Kidney tubule cell (primary cell): ENCODE measurements around the gene RBM7.

Experiments used
- DNase-seq: peaks from one replicate; pipeline ENCODE4 v3.0.0-alpha.2; 2018; ENCODE audit warnings: low spot score

RBM7 gene, protein sequence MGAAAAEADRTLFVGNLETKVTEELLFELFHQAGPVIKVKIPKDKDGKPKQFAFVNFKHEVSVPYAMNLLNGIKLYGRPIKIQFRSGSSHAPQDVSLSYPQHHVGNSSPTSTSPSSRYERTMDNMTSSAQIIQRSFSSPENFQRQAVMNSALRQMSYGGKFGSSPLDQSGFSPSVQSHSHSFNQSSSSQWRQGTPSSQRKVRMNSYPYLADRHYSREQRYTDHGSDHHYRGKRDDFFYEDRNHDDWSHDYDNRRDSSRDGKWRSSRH

DNA sequence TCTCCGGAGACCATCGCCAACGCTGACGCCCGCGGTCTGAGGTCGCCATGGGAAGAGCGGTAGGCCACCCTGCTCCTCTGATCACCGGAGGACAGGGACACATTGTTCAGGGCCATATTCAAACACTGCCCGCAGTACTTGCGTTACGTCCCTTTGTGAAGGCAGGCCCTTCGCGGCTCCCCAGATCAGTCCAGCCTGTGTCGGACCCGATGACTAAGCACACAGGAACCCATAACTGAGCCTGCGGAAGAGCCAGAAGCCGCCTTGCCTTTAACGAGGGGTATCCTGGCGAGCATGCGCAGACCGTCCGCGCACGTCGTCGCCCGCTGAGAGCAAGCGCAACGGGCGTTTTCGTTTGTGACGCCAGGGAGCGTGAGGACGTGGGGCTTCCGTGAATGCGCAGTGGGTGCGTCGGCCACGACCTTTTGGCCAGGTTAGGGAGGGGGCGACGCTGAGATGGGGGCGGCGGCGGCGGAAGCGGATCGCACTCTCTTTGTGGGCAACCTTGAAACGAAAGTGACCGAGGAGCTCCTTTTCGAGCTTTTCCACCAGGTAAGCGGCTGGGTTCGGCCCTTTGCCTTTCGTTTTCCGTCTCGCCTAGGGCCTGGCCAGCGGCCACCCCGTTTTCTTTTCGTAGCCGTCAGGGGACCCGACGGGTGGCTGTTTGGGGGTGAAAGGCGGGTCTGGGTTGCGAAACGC is at the start of gene RBM7, which contains the start of gene C11orf71:
Gene RBM7 (plus strand): TSS at position 451 of the 699 bp plus-strand sequence. CDS start 6 bp downstream, at position 457.
Gene C11orf71 (minus strand): TSS at position 296 of the 699 bp plus-strand sequence. CDS start 180 bp downstream, at position 116.
- DNase-seq, result peak; percentile 100

DNA sequence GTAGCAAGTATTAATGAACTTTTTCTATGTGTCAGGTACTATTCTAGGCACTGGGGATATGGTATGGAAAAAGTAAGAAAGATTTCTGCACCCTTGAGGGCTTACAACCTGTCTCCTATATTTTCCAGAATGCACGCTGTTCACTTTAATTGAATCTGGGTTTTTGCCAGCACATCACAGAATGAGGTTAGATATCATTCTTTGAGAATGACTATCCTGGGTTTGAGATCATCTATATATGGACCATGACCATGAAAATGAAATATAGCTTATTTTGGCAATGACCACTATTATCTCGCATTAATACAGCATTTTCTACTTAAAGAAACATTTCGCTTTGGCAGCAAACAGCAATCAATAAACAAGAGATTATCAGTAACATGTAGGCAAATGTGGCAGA is 47.0 kb upstream of the RBM7 start:
- no peak for DNase-seq

DNA sequence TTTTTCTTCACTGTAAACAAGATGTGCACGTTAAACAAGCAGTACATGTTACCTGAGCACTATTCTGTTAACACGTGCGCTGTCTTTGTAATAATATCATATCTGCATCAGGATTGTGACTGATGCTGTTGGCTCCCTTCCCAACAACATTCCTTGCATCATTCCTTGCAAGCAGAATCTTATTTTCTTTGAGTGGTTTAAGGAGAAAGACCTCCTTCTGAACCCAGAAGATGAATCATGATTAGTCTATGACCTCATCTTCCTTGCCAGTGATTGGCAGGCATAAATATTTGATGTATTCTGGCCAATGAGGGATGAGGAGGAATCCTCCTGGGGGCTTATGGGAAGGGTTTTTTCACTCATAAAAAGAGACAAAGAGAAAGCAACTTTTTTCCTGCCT is 46.4 kb upstream of the RBM7 start:
- DNase-seq, result peak; percentile 93

DNA sequence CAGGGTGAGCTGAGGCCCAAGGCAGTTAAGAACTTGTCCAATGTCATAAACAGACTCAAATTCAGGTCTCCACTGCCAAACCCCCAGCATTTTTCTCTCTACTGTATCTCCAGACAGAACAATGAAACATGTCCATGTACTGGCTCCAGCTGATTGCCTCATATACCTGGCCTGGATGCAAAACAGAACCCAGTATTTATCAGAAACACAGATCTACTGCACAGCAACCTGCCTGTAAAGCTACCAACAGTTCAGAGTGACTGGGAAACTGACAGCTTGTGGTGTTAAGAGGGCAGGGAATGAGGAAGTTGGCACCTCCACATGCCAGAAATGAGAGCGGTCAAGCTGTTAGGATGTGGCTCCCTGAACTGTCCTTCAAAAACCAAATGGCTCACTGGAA is 41.8 kb upstream of the RBM7 start:
- peak; percentile 72 for DNase-seq

DNA sequence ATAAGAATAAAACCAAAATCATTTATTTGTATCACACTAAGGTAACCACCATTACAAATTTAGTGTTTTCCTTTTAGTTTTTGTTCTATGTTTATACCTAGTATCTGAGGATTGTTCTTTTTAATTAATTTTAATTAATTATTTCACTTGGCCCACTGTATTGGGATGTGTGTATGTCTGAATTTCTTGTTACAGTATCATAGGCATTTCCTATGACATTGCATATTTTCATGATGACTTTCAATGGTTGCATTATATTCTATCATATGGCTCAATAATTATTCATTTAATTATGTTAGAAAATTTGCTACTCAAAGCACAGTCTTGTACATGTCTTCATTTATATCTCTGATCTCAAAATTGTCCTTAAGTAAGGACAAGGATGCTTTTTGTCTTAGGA is 41.1 kb upstream of the RBM7 start:
- no peak for DNase-seq

DNA sequence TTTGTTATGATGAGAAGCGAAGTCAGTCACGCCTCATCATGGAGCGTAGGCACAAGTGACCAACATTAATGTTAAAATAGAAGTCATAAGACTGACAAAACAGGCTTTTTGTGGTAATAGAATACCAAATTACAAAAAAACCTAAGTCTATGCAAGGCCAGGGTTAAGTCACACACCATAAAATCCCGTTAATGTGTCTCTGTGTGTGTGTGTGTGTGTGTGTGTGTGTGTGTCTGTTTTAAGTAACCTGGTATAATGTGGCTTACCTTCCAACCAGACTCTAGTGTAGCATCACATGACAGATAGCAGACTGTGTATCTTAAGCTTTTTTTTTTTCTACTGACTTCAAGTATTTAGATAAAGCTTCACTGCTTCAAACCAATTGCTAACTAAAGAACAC is 38.1 kb upstream of the RBM7 start:
- DNase-seq, result no peak

DNA sequence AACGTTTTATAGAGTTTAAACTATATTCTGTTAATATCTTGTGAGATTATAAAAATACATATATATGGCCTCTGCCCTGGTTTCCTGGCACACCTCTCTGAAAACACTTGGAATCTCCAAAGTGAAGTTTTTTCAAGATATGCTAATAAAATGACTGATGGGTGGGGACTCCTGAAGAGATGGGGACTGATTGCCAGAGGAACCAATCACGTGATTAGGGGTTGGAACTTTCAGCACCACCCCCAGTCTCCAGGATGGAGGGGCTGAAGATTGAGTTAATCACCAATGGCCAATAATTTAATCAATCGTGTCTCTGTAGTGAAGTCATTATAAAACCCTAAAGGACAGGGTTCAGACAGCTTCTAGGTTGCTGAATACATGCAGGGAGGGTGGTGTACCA is 37.5 kb upstream of the RBM7 start:
- DNase-seq, result no peak

DNA sequence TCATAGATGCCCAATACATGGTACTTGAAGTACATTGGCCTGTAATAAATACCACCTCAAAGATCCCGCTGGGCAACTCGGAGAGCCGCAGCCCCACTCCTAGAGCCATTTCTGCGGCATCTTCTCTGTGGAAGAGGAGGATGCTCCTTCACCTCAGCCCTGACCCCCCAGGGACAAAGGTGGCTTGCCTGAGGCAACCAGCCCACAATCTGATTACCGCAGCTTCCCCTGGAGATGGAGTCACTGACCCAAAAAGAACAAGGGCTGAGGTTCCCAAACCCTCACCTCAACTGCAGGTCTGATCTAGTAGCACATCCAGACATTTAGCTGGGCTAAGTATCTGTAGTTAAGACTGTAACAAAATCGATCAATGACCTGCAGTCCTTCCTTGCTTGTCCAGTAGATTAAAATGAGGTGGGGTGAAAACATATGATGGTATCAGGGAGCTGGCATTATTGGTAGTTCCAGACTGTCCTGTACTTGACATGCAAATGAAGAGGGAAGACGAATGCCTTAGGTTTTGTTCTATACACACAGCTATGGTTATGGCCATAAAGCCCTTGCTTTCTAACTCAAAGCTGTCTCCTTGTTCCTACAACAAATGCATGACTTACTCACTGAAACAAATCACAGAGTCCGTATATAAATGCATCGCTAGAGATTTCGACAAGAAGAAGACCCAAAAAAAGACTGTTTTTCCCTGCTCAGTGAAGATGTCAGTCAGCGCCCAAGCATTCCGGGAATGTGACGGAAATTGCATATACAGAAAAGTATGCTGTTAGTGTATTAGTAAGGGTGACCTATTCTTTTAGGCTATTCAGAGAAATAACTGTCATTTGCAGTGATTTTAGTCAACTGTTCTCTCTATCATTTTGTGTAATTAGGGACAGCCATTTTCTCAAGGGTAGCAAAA is 33.9 kb upstream of the RBM7 start:
- peak; percentile 71 for DNase-seq

DNA sequence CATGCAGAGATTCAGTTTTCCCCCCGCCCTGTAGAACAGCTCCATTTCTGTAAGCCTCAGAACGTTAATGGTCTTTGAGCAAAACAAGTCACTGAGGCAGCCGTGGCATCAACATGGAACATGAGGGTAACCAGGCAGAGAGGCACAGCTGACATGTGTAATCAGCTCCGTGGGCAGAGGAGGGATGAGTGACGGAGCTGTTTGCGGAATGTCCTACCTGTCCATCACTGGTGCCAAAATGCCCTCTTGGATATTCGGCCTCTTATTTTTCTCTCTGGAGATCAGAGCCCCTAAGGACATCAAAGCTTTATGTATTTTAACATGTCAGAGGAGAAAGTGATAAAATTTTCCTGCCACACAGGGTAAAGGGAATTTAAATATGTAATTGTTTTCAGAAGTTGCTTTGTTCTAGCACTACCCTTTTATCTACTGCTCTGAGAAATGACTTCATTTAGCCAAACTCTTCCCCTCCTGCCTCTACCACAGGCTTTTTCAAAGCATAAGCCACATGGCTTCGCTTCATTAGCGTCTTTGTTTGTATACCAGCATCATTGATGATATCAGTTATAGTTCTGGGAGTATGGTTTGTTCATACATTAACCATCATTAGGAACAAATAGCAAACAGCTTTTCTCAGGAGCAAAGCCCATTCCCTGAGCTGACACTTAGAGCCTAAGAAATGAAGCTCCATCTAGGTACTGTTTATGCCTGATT is 33.1 kb upstream of the RBM7 start:
- DNase-seq, result no peak

DNA sequence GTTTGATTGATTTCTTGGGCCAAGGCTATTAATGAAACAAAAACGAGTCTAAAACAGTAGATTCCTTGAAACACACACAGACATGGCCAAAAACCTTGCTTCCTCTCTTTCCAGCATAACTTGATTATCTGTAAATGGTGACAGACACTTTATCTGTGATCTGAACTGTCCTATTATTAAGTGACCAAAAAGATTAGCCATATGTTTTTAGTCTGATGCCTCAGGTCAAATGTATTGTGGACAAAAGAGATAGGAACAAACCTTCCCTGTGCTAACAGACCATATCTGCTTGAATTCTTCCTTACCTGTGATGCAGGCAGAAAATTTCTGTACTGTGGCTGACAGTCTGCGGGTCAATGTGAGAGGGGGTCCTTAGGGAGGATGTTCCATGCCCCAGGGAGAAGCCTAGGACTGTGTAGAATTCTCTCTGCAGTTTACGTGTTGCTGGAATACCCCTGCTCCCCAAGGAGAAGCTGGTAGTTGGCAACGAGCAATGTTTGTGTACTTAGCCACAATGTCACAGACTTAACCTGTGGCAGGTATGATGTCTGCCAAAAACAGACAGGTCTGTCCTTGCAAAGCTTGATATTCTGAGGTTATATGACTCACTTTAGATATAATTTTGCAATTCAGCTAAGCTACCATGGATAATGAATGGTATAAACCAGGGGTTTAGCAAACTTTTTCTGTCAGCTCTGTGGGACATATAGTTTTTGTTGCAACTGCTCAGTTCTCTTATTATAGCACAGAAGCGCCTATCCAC is 31.4 kb upstream of the RBM7 start:
- DNase-seq, result no peak

DNA sequence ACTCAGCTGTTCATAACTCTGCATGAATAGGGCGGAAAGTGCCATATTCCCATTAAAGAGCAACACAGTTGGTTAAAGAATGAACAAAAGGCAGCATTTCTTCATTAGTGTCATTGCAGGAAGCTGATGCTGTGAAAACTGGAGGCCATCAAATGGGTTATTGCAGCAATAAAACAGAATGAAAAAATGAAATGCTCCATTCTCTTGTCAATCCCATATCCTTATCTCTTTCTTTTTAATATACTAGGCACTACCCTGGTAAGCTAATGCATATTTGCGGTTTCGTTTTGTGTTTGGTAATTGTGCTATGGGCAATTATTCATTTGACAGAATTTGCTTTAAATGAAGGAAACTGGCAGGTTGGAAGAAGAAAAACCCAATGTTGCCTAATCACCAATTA is 25.4 kb upstream of the RBM7 start:
- no peak for DNase-seq

DNA sequence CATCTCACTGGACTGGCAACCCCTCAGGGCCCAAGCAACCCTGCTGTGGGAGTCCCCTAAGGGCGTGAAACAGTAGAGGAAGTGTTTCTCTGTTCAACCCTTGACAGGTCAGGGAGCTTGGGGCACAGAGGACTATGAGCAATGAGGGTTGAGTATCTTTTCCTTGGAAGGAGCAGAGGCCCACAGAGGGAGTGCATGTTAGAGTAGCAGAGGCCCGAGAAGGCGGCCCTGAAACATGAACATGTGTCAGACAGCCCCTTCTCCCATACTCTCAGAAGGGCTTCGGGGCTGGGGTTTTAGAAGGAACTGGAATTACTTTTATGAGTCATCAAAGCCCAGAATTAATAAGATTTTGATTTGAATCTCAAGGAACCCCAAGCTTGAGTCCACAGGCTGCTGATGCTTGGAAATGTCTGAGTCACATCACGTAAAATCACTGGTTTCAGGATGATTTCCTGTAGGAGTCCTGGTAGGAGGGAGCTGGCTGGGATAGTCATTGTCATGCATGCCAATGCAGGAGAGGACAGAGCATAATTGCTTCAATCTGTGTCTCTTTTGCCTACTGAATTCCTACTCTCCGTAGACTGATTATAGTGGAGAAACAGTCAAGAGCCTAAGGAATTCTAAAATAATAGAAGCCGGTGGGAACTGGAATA is 22.7 kb upstream of the RBM7 start:
- DNase-seq, result peak; percentile 67

DNA sequence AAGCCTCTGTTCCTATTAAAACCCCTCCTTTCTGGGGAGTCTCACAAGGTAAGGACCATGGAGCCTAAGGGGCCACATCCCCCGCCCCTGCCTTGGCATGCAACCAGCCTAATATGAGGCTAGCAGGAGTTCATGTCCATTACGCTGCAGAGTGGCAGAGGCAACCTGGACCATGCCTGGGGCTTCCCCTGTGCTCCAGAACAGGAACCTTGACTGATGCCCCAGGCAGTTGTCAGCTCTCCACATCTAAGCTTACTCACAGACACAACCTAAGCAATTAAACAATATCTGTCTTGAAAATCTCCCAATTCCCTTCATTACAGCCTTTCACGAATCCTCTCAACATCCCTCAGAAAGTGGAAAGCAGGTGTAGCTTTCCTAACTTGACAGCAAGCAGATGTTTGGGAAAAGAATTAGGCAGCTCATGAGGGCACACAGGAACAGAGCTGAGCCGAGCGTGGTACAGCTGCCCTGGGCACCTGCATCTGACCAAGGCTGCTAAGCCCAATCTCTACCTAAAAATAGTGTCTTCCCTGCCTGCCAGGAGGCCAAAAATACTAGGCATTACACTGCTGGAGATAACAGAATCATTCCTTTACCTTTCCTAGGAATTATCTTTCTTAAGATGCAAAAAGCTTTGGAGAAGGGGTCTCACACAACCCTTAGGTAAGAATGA is 20.9 kb upstream of the RBM7 start:
- no peak for DNase-seq

DNA sequence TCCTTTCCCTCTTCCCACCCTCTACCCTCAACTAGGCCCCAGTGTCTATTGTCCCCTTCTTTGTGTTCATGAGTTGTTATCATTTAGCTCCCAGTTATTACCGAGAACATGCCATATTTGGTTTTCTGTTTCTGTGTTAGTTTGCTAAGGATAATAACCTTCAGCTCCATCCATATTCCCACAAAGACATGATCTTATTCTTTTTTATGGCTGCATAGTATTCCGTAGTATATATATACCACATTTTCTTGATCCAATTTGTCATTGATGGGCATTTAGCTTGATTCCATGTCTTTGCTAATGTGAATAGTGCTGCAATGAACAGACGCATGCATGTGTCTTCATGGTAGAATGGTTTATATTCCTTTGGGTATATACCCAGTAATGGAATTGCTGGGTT is 18.0 kb upstream of the RBM7 start:
- DNase-seq, result no peak

DNA sequence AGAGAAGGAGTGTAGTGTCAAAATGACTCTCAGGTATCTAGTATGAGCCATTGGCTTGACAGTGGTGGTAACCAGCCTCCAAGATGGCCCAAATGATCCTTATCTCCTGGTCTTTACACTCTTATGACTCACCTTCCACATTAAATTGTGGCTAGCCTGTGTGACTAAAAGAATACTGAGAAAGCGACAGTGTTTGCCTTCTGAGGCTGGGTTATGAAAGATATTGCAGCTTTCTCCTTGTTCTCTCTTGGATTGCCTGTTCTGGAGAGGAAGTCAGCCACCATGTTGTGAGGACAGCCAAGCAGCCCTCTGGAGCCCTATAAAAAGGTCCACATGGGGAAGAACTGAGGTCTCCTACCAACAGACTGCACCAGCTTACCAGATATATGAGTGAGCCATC is 16.0 kb upstream of the RBM7 start:
- DNase-seq, result no peak

DNA sequence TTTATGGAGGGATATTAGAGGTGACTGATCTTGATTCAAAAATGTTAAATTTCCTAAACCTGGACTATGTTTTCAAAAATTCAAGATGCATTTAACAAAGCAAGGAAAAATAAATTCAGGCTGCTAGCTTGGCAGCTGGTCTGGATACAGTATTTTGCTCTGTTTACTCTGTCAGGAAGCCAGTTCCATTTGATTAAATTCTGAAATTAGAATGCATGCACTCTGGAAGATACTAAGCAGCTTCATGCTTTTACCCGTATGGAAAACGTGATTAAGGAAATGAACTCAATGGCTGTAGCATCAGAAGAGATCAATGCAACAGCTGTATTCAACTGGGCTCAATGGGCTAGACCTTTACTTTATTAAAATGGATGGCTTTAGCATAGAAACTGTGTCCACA is 14.3 kb upstream of the RBM7 start:
- no peak for DNase-seq

DNA sequence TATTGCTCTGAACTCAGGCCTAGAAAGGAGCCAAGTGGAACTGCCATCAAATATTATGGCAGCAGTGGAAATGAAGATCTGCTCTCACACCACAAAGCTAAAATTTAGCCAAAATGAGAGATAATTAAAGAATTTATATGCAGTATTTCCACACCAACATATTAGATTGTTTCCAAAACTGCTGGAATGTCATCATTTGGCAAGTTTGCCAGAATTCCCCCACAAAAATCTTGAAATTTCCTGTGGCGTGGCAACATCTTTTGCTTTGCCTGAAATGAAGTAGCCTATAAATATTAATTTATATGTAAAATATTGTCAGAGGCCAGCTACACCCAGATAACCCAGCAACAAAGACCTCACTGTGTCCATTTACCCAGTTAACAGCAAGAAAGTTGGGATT is 13.9 kb upstream of the RBM7 start:
- no peak for DNase-seq

DNA sequence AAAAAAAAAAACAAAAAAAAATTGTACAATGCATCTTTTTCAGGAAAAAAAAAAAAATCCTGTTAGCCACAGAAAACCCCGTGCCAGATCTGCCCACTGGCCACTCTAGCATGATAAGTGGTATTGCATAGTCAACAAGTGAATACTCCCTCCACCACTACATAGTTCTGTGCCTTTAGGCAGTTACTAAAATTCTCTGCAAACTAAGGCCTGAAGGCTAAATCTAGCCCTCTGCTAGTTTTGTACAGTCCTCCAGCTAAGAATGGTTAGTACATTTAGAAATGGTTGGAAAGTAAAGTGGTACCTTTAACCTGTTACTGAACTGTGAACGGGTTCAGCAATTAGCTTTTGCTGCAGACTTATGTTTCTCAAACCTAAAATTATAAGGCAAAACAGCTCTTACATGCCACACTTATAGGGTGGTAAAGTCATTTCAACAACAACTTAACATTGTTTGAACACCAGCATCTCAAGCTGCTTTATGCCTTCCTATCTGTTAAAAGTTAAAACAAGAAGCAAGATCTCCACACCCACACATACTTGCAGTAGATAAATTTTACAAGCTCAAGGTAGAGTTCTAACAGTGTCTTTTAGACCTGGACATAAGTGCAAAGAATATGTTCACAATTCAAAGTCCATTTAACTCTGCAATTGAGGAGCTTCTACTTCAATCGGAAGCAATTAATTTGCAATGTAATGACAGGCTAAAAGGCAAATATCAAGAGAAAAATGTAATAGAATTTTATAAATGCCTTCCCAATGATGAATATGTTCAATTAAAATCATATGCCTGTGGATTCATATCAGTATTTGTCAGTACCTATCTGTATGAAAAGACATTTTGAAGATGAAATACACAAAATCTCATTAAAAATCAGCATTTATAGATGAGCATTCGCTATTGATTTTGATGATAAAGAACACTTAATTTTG is 7.5 kb upstream of the RBM7 start:
- DNase-seq, result no peak

DNA sequence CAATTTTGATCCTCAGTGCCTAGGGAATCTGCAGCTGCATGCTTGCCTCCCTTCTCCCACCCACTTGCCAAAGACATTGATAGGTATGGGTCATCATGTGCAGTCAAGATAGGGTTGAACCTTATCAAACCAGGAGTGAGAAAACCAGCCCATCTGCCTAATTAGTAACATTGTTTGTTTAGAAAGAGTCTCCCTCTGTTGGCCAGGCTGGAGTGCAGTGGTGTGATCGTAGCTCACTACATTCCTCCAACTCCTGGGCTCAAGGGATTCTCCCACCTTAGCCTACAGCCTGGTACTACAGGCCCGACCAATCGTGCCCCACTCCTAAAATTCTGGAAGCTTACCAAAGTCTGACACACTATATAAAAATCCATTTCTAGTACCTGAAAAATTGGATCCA is 4.7 kb upstream of the RBM7 start:
- DNase-seq, result peak; percentile 33
